HL-60 (cell line): Measurements from ENCODE around the gene RAI1.

Experiments used
- GABPA ChIP-seq: IDR thresholded peaks from 2 replicates; pipeline ENCODE4 v1.6.1; 2012; ENCODE audit warnings: low read depth
- POLR2AphosphoS5 ChIP-seq: IDR thresholded peaks from 2 replicates; pipeline ENCODE4 v1.6.1; 2012; ENCODE audit warnings: low read depth
- SPI1 ChIP-seq: IDR thresholded peaks from 2 replicates; pipeline ENCODE4 v1.6.1; 2012; ENCODE audit warnings: low read depth, mild to moderate bottlenecking, borderline replicate concordance
- TF ChIP-seq, protein P1 (sequence below): IDR thresholded peaks from 2 replicates; pipeline ENCODE4 v1.6.1; 2012; ENCODE audit warnings: low read depth; ENCODE audit not compliant: insufficient replicate concordance
- TF ChIP-seq, protein P2 (sequence below): IDR thresholded peaks from one replicate; pipeline ENCODE4 v1.5.1; 2011; ENCODE audit warnings: low read length, control low read depth, inconsistent platforms; ENCODE audit not compliant: insufficient read depth

DNA sequence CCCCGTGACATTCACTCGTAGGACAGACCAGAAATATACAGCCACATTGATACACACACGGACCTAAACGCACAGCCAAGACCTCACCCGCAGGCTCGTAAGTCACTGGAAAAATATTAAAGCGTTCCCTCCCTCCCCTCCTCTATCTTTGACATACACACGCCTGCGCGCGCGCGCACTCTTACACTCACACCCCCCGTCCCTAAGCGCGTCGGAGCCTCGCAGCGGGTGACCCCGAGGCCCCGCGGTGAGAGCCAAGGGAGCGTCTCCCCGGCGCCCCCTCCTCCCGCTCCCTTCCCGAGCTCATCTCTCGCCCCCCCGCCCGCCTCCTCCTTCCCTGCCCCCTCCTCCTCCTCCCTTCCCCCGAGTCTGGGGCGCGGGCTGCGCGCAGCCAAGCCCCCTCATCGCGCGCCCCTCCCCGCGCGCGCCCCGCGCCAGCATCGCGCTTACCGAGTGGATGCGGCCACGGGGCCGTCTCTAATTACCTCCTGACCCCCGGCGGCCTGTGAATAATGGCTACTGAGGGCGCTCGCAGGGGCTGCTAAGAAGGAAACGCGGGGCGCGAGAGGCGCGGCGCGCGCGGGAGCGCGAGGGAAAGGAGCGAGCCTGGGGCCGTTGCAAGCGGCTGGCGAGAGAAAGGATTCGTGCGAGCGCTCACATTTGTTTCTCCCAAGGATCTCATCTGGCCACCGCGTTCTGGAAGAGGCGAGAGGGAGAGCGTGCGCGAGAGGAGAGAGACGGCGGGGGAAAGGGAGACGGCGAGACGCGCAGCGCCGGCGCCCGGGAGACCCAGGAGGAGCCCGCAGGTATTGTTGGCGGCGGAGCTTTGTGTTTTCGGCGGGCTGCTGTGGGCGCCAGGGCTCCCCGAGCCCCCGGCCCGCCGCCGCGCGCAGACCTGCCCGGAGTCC is 42.4 kb downstream of the RAI1 start:
- TF ChIP-seq, protein P1, sequence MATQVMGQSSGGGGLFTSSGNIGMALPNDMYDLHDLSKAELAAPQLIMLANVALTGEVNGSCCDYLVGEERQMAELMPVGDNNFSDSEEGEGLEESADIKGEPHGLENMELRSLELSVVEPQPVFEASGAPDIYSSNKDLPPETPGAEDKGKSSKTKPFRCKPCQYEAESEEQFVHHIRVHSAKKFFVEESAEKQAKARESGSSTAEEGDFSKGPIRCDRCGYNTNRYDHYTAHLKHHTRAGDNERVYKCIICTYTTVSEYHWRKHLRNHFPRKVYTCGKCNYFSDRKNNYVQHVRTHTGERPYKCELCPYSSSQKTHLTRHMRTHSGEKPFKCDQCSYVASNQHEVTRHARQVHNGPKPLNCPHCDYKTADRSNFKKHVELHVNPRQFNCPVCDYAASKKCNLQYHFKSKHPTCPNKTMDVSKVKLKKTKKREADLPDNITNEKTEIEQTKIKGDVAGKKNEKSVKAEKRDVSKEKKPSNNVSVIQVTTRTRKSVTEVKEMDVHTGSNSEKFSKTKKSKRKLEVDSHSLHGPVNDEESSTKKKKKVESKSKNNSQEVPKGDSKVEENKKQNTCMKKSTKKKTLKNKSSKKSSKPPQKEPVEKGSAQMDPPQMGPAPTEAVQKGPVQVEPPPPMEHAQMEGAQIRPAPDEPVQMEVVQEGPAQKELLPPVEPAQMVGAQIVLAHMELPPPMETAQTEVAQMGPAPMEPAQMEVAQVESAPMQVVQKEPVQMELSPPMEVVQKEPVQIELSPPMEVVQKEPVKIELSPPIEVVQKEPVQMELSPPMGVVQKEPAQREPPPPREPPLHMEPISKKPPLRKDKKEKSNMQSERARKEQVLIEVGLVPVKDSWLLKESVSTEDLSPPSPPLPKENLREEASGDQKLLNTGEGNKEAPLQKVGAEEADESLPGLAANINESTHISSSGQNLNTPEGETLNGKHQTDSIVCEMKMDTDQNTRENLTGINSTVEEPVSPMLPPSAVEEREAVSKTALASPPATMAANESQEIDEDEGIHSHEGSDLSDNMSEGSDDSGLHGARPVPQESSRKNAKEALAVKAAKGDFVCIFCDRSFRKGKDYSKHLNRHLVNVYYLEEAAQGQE = no peak
- TF ChIP-seq, protein P2, sequence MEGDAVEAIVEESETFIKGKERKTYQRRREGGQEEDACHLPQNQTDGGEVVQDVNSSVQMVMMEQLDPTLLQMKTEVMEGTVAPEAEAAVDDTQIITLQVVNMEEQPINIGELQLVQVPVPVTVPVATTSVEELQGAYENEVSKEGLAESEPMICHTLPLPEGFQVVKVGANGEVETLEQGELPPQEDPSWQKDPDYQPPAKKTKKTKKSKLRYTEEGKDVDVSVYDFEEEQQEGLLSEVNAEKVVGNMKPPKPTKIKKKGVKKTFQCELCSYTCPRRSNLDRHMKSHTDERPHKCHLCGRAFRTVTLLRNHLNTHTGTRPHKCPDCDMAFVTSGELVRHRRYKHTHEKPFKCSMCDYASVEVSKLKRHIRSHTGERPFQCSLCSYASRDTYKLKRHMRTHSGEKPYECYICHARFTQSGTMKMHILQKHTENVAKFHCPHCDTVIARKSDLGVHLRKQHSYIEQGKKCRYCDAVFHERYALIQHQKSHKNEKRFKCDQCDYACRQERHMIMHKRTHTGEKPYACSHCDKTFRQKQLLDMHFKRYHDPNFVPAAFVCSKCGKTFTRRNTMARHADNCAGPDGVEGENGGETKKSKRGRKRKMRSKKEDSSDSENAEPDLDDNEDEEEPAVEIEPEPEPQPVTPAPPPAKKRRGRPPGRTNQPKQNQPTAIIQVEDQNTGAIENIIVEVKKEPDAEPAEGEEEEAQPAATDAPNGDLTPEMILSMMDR = no peak
- TF ChIP-seq POLR2AphosphoS5 (no peak), GABPA (no peak), SPI1 (no peak)
